CD4-positive, alpha-beta T cell (primary cell): Measurements from ENCODE around the gene SUPT3H. TPM values are rescaled to one million over a fixed set of nuclear protein-coding genes. Genes with fewer than 3 reads are reported as not detected.

Experiments used
- ATAC-seq: fragments of 200-7000 bp; cut with Tn5 transposase; one replicate; pipeline ENCODE4 v1.10.0; 2022; ENCODE audit warnings: mild to moderate bottlenecking; ENCODE audit not compliant: poor library complexity
- CTCF ChIA-PET: fragments of 350-600 bp; sonication (Branson Sonifier 250); formaldehyde crosslinking; loops from one replicate; lab custom pipeline; 2021; ENCODE audit warnings: antibody characterized with exemption, inconsistent platforms; lab: Charles Lee
- POLR2A ChIA-PET: fragments of 350-600 bp; sonication (Branson Sonifier 250); formaldehyde crosslinking; loops from one replicate; lab custom pipeline; 2021; ENCODE audit warnings: antibody characterized with exemption, inconsistent platforms; lab: Charles Lee
- DNase-seq, 14 experiments: peaks; one replicate each; pipeline ENCODE4 v3.0.0-alpha.2; 2013 to 2020; ENCODE audit warnings: mixed read lengths in 2 of 14
- H3K27ac ChIP-seq, 2 donors: one replicate each; pipeline versions ENCODE4 v1.5.1 to v1.7.0; 2013; ENCODE audit warnings: low read length in 2 of 2, low read depth in 1 of 2, mild to moderate bottlenecking in 1 of 2
- H3K27me3 ChIP-seq, 2 experiments: 1 replicate in 1 of 2; 2 replicates in 1 of 2; pipeline versions ENCODE4 v1.6.1 to v1.7.0; 2013; ENCODE audit warnings: low read length in 2 of 2, control low read depth in 1 of 2, mild to moderate bottlenecking in 1 of 2, moderate library complexity in 1 of 2; ENCODE audit not compliant: insufficient read depth in 2 of 2, control insufficient read depth in 1 of 2
- H3K36me3 ChIP-seq: one replicate; pipeline ENCODE4 v1.6.1; 2013; ENCODE audit warnings: low read length, control low read depth; ENCODE audit not compliant: insufficient read depth
- H3K4me1 ChIP-seq: one replicate; pipeline ENCODE4 v1.6.1; 2013; ENCODE audit warnings: low read length, control low read depth; ENCODE audit not compliant: insufficient read depth
- H3K4me3 ChIP-seq: one replicate; pipeline ENCODE4 v1.5.1; 2013; ENCODE audit warnings: mild to moderate bottlenecking, low read length, moderate library complexity
- H3K9me3 ChIP-seq, 2 experiments: 1 replicate in 1 of 2; 2 replicates in 1 of 2; pipeline versions ENCODE4 v1.6.1 to v1.7.0; 2013; ENCODE audit warnings: low read length in 2 of 2, mild to moderate bottlenecking in 2 of 2, control low read depth in 1 of 2, moderate library complexity in 1 of 2; ENCODE audit not compliant: control insufficient read depth in 1 of 2, insufficient read depth in 1 of 2
- H3K27ac Mint-ChIP-seq: one replicate; pipeline ENCODE4 v1.8.0; 2020; ENCODE audit warnings: mixed read lengths
- H3K27me3 Mint-ChIP-seq: one replicate; pipeline ENCODE4 v1.8.0; 2021; ENCODE audit warnings: mixed read lengths
- H3K36me3 Mint-ChIP-seq: one replicate; pipeline ENCODE4 v1.8.0; 2021; ENCODE audit warnings: low read depth, mixed read lengths
- H3K4me1 Mint-ChIP-seq: one replicate; pipeline ENCODE4 v1.8.0; 2021; ENCODE audit warnings: low read depth, mixed read lengths
- H3K4me3 Mint-ChIP-seq: one replicate; pipeline ENCODE4 v1.8.0; 2020; ENCODE audit warnings: mild to moderate bottlenecking, mixed read lengths
- H3K9me3 Mint-ChIP-seq: one replicate; pipeline ENCODE4 v1.8.0; 2020; ENCODE audit warnings: mixed read lengths
- CTCF ChIP-seq: fragments of 200-600 bp; IDR thresholded peaks from one replicate; pipeline ENCODE4 v1.8.0; 2022; ENCODE audit warnings: antibody characterized with exemption, mild to moderate bottlenecking
- intact Hi-C, 2 experiments: fragments of 100-400 bp; cut with DNase I in 1 of 2; cut with micrococcal nuclease in 1 of 2; formaldehyde crosslinking; loops; one replicate each; pipeline versions ENCODE4 v1.15.1 to v1.9.0; 2023 to 2025; cut with DNase I, micrococcal nuclease
- total RNA-seq, 174 experiments: library from RNA in 2 of 174; stranded (reverse) in 2 of 174; gene quantifications; one replicate each; pipeline ENCODE4 v1.2.3 and lab custom pipeline; 2021 to 2026

The SUPT3H gene
- total RNA-seq, 2 experiments from 2014 or later, result 8.9 to 10.5 TPM

DNA sequence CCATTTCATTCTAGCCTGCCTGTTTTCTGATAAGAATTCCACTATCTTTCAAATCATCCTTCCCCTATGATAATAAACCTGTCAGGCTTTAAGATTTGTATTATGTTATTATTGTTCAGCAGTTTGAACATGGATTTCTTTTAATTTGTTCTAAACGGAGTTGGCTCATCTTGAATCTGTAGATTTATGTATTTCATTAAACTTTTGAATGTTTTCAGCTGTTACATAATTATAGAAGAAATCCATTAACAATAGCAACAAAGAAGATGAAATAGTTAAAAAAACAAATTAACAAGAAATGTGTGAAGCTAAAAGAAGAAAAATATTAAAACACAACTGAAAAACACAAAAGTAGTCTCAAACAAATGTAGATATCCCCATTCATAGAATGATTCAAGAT, 273.3 kb downstream of the SUPT3H start:
- ChIA-PET POLR2A (no interaction called here), CTCF (no interaction called here)
- Histone ChIP-seq H3K4me1 (no peaks in the 10 kb centered on the region), H3K27ac (no peak overlapping the region), H3K4me3 (no peak overlapping the region), H3K9me3 (no peaks in the 10 kb centered on the region), H3K36me3 (no peaks in the 10 kb centered on the region), H3K27me3 (no peaks in the 10 kb centered on the region)
- DNase-seq (no peak), ATAC-seq (no peak)
- Mint-ChIP-seq H3K27me3 (no peaks in the 10 kb centered on the region), H3K27ac (no peak overlapping the region), H3K4me1 (peaks cover 11% of the 10 kb centered on the region), H3K9me3 (peaks cover 2% of the 10 kb centered on the region), H3K4me3 (no peak overlapping the region), H3K36me3 (no peaks in the 10 kb centered on the region)
- intact Hi-C loops, result no loop called here
- TF ChIP-seq CTCF, result no peak

DNA sequence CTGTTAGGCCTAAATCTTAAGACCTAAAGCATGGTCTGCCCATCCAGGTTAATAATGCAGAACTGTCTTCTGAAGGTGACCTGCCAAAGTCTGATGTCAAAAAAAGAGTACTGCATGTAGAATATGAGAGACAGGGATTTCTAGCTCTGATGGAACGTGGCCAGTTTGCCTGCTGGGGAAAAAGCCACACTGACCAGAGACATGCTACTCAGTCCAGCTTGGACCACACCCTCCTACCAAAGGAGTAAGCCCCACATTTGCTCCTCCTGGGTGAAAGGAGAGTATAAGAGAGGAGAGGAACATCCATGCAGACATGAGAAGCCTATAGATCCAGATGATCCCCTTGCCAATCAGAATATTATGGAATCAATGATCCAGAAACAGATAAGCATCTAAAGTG, 279.5 kb downstream of the SUPT3H start:
- Histone ChIP-seq H3K27ac (no peak overlapping the region), H3K27me3 (no peaks in the 10 kb centered on the region), H3K4me3 (no peak overlapping the region), H3K9me3 (no peaks in the 10 kb centered on the region), H3K36me3 (no peaks in the 10 kb centered on the region), H3K4me1 (no peaks in the 10 kb centered on the region)
- DNase-seq, result no peak
- Mint-ChIP-seq H3K9me3 (peaks cover 2% of the 10 kb centered on the region), H3K4me3 (no peak overlapping the region), H3K36me3 (no peaks in the 10 kb centered on the region), H3K27me3 (no peaks in the 10 kb centered on the region), H3K4me1 (no peaks in the 10 kb centered on the region), H3K27ac (no peak overlapping the region)
- TF ChIP-seq CTCF, result no peak
- CTCF ChIA-PET, result no interaction called here
- POLR2A ChIA-PET, result no interaction called here
- ATAC-seq, result no peak
- intact Hi-C loops, result no loop called here

DNA sequence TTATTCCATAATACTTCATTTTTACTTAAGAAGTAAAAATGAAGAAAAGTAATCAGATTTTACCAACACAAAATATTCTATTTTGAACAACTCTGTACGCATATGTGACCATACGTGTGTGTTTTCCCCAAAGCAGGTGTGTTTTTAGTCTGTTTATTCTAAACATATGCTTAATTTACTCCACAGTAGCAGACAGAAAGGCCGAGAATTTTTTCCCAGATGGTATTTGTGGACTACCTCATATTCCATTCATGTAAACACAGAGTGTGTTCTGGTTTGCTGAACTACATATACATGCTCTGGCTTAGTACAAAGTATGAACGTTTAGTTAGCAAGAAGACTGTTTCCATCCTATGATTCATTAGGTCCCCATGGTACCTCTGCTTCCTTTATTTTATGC, 282.9 kb downstream of the SUPT3H start:
- H3K9me3 ChIP-seq, result no peaks in the 10 kb centered on the region
- ATAC-seq (no peak), DNase-seq (no peak)
- Mint-ChIP-seq H3K27me3 (no peaks in the 10 kb centered on the region), H3K36me3 (no peaks in the 10 kb centered on the region), H3K27ac (no peak overlapping the region), H3K4me1 (no peaks in the 10 kb centered on the region), H3K9me3 (no peaks in the 10 kb centered on the region), H3K4me3 (no peak overlapping the region)
- no peak overlapping the region for H3K27ac ChIP-seq
- intact Hi-C loops, result no loop called here
- H3K4me1 ChIP-seq, result no peaks in the 10 kb centered on the region
- no peak overlapping the region for H3K4me3 ChIP-seq
- ChIA-PET POLR2A (no interaction called here), CTCF (no interaction called here)
- TF ChIP-seq CTCF, result no peak
- no peaks in the 10 kb centered on the region for H3K27me3 ChIP-seq
- no peaks in the 10 kb centered on the region for H3K36me3 ChIP-seq
